AG08395 (cell line): ENCODE data around the gene LSP1.

Experiments
- DNase-seq: peaks from one replicate; pipeline ENCODE4 v3.0.0; 2012; ENCODE audit warnings: mixed read lengths, low spot score

The LSP1 gene

GRCh38 chr11:1837171-1838076 lies 15.5 kb upstream of the LSP1 start:
- DNase-seq = peak; percentile 64

- DNase-seq = no peak
These were observed 14.8 kb upstream of the LSP1 start for GRCh38 chr11:1838077-1838425.

- no peak for DNase-seq
These were observed 14.3 kb upstream of the LSP1 start, which contains the start of gene TNNI2 for GRCh38 chr11:1838426-1839144. Gene TNNI2, plus strand, starts transcription at chr11:1838981. Its CDS starts 716 bp downstream, at chr11:1839697.

GRCh38 chr11:1839204-1839923 lies 13.5 kb upstream of the LSP1 start:
- no peak for DNase-seq

- DNase-seq = no peak
These were observed 12.7 kb upstream of the LSP1 start for GRCh38 chr11:1839924-1840779.

GRCh38 chr11:1840780-1841480 lies 12.0 kb upstream of the LSP1 start:
- DNase-seq = no peak

- no peak for DNase-seq
These were observed 11.3 kb upstream of the LSP1 start for GRCh38 chr11:1841511-1842148.

- DNase-seq = no peak
These were observed 10.5 kb upstream of the LSP1 start for GRCh38 chr11:1842149-1843097.

GRCh38 chr11:1843098-1843473 lies 9.8 kb upstream of the LSP1 start:
- no peak for DNase-seq

- no peak for DNase-seq
These were observed 9.1 kb upstream of the LSP1 start for GRCh38 chr11:1843796-1844195.

GRCh38 chr11:1844221-1845094 lies 8.4 kb upstream of the LSP1 start:
- no peak for DNase-seq

- DNase-seq = no peak
These were observed 7.8 kb upstream of the LSP1 start for GRCh38 chr11:1845095-1845429.

- no peak for DNase-seq
These were observed 7.1 kb upstream of the LSP1 start for GRCh38 chr11:1845561-1846452.

- DNase-seq = no peak
These were observed 6.4 kb upstream of the LSP1 start for GRCh38 chr11:1846453-1846932.

GRCh38 chr11:1847006-1847735 lies 5.7 kb upstream of the LSP1 start:
- DNase-seq = no peak

- no peak for DNase-seq
These were observed 4.8 kb upstream of the LSP1 start for GRCh38 chr11:1847926-1848639.
